A549 (cell line): ENCODE results near the gene GIMAP1. TPM values are rescaled to one million over a fixed set of nuclear protein-coding genes. Genes with fewer than 3 reads are reported as not detected.

Source experiments
- ATAC-seq, 2 experiments: fragments of 200-7000 bp in 1 of 2; fragments of >200 bp in 1 of 2; cut with Nextera tagmentation in 1 of 2; cut with Tn5 transposase in 1 of 2; 3 replicates each; pipeline versions ENCODE4 v1.8.0 to v1.9.1; 2018 to 2020; ENCODE audit warnings: mild to moderate bottlenecking in 1 of 2, moderate library complexity in 1 of 2
- CTCF ChIA-PET: fragments of 300-600 bp; sonication (Branson Sonifier 250); formaldehyde crosslinking; extraction: SDS; loops from one replicate; lab custom pipeline; 2021; ENCODE audit warnings: antibody characterized with exemption, inconsistent platforms; lab: Yijun Ruan, JAX
- POLR2A ChIA-PET: fragments of 350-600 bp; formaldehyde crosslinking; extraction: SDS; loops from one replicate; lab custom pipeline; 2021; ENCODE audit warnings: antibody characterized with exemption, inconsistent platforms; lab: Yijun Ruan, JAX
- DNase-seq, 2 experiments: peaks; one replicate each; pipeline versions ENCODE4 v3.0.0 to v3.0.0-alpha.2; 2011 to 2016; ENCODE audit warnings: low read depth in 1 of 2, low spot score in 1 of 2
- FAIRE-seq: peaks from 2 replicates; lab custom pipeline; 2011; peaks lifted over from hg19 to GRCh38; lab: Jason Lieb, UNC
- H3K27ac ChIP-seq, 2 experiments: fragments of >200 bp; sonication (Bioruptor Twin); formaldehyde crosslinking; 3 replicates each; pipeline ENCODE4 v1.5.1; 2016 to 2017
- H3K4me1 ChIP-seq: fragments of >200 bp; sonication (Bioruptor Twin); formaldehyde crosslinking; 3 replicates; pipeline ENCODE4 v1.6.1; 2016
- H3K4me2 ChIP-seq: fragments of >200 bp; sonication (Bioruptor Twin); formaldehyde crosslinking; 3 replicates; pipeline ENCODE4 v1.6.1; 2016
- H3K4me3 ChIP-seq: fragments of >200 bp; sonication (Bioruptor Twin); formaldehyde crosslinking; 3 replicates; pipeline ENCODE4 v1.5.1; 2016
- H3K9me3 ChIP-seq: fragments of >200 bp; sonication (Bioruptor Twin); formaldehyde crosslinking; 3 replicates; pipeline ENCODE4 v1.6.1; 2016
- CHD2 ChIP-seq: fragments of 150-350 bp; IDR thresholded peaks from 2 replicates; pipeline ENCODE4 v1.6.1; 2014; ENCODE audit warnings: low read length; ENCODE audit not compliant: partially characterized antibody
- EHMT2 ChIP-seq: fragments of 200-600 bp; sonication (generic); IDR thresholded peaks from 2 replicates; pipeline ENCODE4 v1.6.1; 2016; ENCODE audit warnings: antibody characterized with exemption, low read depth, mild to moderate bottlenecking, moderate library complexity
- HEYL ChIP-seq: fragments of 250-450 bp; sonication (Bioruptor Pico); IDR thresholded peaks from 2 replicates; pipeline ENCODE4 v1.8.0; 2021; ENCODE audit warnings: mild to moderate bottlenecking, moderate library complexity
- HOXA7 ChIP-seq: fragments of 250-450 bp; sonication (Bioruptor Pico); IDR thresholded peaks from 2 replicates; pipeline ENCODE4 v1.5.0; 2020; ENCODE audit warnings: mild to moderate bottlenecking, moderate library complexity
- HOXB5 ChIP-seq: fragments of 250-450 bp; sonication (Bioruptor Pico); IDR thresholded peaks from 2 replicates; pipeline ENCODE4 v1.5.0; 2020; ENCODE audit warnings: mild to moderate bottlenecking, moderate library complexity
- KDM5A ChIP-seq: fragments of 200-600 bp; sonication (generic); IDR thresholded peaks from 2 replicates; pipeline ENCODE4 v1.6.1; 2016; ENCODE audit warnings: antibody characterized with exemption, mild to moderate bottlenecking
- MAZ ChIP-seq: fragments of 150-350 bp; IDR thresholded peaks from 2 replicates; pipeline ENCODE4 v1.6.1; 2014; ENCODE audit warnings: antibody characterized with exemption, low read depth, low read length, borderline replicate concordance
- MYC ChIP-seq: IDR thresholded peaks from 2 replicates; pipeline ENCODE4 v1.6.1; 2012; ENCODE audit warnings: mild to moderate bottlenecking, inconsistent platforms, low read length, improper control_type of control experiment, borderline replicate concordance
- NR3C1 ChIP-seq: fragments of >200 bp; sonication (Bioruptor Twin); formaldehyde crosslinking; IDR thresholded peaks from 3 replicates; pipeline ENCODE4 v1.6.1; 2017
- POLR2A ChIP-seq: IDR thresholded peaks from 2 replicates; pipeline ENCODE4 v1.6.1; 2012; ENCODE audit warnings: mild to moderate bottlenecking, low read length
- POLR2AphosphoS2 ChIP-seq: conservative IDR thresholded peaks from 2 replicates; pipeline ENCODE4 v1.6.1; 2012; ENCODE audit warnings: low read length, improper control_type of control experiment, inconsistent platforms
- RAD21 ChIP-seq, 2 experiments: fragments of >200 bp in 1 of 2; sonication (Bioruptor Twin) in 1 of 2; formaldehyde crosslinking in 1 of 2; IDR thresholded peaks in 1 of 2; conservative IDR thresholded peaks in 1 of 2; 2 replicates in 1 of 2; 3 replicates in 1 of 2; pipeline ENCODE4 v1.6.1; 2012 to 2018; ENCODE audit warnings: inconsistent platforms in 1 of 2
- RARB ChIP-seq: fragments of 250-450 bp; sonication (Bioruptor Pico); IDR thresholded peaks from 2 replicates; pipeline ENCODE4 v1.8.0; 2021; ENCODE audit warnings: mild to moderate bottlenecking, moderate library complexity
- RNF2 ChIP-seq: fragments of 200-600 bp; sonication (generic); IDR thresholded peaks from 2 replicates; pipeline ENCODE4 v1.6.1; 2016; ENCODE audit warnings: low read depth, mild to moderate bottlenecking, antibody characterized with exemption, moderate library complexity, borderline replicate concordance
- TP53 ChIP-seq: fragments of 250-450 bp; sonication (Bioruptor Pico); IDR thresholded peaks from 2 replicates; pipeline ENCODE4 v1.5.0; 2021; ENCODE audit warnings: mild to moderate bottlenecking, moderate library complexity
- ZC3H11A ChIP-seq: fragments of 450-650 bp; IDR thresholded peaks from 2 replicates; pipeline ENCODE4 v1.6.1; 2014; ENCODE audit warnings: antibody characterized with exemption, mild to moderate bottlenecking
- ZNF302 ChIP-seq: fragments of 250-450 bp; sonication (Bioruptor Pico); IDR thresholded peaks from 2 replicates; pipeline ENCODE4 v1.9.0; 2021; ENCODE audit warnings: inconsistent platforms, mild to moderate bottlenecking, moderate library complexity
- ZSCAN20 ChIP-seq: fragments of 250-450 bp; sonication (Bioruptor Pico); IDR thresholded peaks from 2 replicates; pipeline ENCODE4 v1.8.0; 2022; ENCODE audit warnings: mild to moderate bottlenecking, moderate library complexity
- WGBS: methylation state at CpG from one replicate; pipeline ENCODE4 v1.1.6; 2017; ENCODE audit errors: missing lambda C conversion rate; 5-methylcytosine and 5-hydroxymethylcytosine counted together
- polyA plus RNA-seq, 4 experiments: library from polyadenylated mRNA; depleted of rRNA in 3 of 4; stranded (reverse); fragments of >200 nt; fragmentation: RNase III in 1 of 4; extraction: RNeasy Plus Mini Kit Qiagen cat#74134 plus additional on column Dnase treatment in 1 of 4; gene quantifications; 2 replicates in 3 of 4; 3 replicates in 1 of 4; pipeline ENCODE4 v1.2.3, GENCODE V29; 2011 to 2017
- TF ChIP-seq, protein P1 (sequence below): IDR thresholded peaks from 2 replicates; pipeline ENCODE4 v1.6.1; 2012
- TF ChIP-seq, protein P2 (sequence below): fragments of >200 bp; sonication (Bioruptor Twin); formaldehyde crosslinking; IDR thresholded peaks from 3 replicates; pipeline ENCODE4 v1.6.1; 2016
- TF ChIP-seq, protein P3 (sequence below): fragments of 250-450 bp; sonication (Bioruptor Pico); IDR thresholded peaks from 2 replicates; pipeline ENCODE4 v1.5.0; 2021; ENCODE audit warnings: mild to moderate bottlenecking, moderate library complexity, borderline replicate concordance
- TF ChIP-seq, protein P4 (sequence below): fragments of 150-350 bp; IDR thresholded peaks from 2 replicates; pipeline ENCODE4 v1.6.1; 2014; ENCODE audit warnings: low read depth, mild to moderate bottlenecking, low read length

The GIMAP1 gene
- polyA plus RNA-seq, 2 of the 4 experiments (the other 2 are of a cell fraction): not detected

DNA sequence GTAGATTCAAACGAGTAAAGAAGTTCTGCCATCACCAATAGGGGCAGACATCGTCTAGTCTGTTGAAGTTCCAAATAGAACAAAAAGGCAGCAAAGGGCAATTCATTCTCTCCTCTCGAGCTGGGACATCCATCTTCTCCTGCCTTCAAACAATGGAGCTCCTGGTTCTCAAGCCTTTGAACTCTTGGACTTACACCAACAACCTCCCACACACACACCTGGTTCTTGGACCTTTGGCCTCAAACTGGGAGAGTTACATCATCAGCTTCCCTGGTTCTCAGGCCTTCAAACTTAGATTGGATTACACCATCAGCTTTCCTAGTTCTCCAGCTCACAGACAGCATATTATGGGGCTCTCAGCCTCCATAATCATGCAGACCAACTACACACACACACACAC lies 11.0 kb downstream of the GIMAP1 start:
- Histone ChIP-seq H3K4me2 (no peak overlapping the region), H3K4me3 (no peak overlapping the region), H3K27ac (no peak overlapping the region), H3K9me3 (no peaks in the 10 kb centered on the region; the same call in 2 of the 3 replicates), H3K4me1 (no peaks in the 10 kb centered on the region)
- ATAC-seq (no peak), FAIRE-seq (no peak), DNase-seq (no peak)
- 13% methylated on average over 3 of the region's 3 CpGs for WGBS
- ChIA-PET POLR2A (no interaction called here), CTCF (no interaction called here)
- TF ChIP-seq RARB (CRISPR knock-in tag): no peak
- TF ChIP-seq KDM5A: no peak
- no peak for TF ChIP-seq HOXB5 (CRISPR knock-in tag)
- no peak for TF ChIP-seq MAZ
- no peak for TF ChIP-seq ZNF302 (CRISPR knock-in tag)

DNA sequence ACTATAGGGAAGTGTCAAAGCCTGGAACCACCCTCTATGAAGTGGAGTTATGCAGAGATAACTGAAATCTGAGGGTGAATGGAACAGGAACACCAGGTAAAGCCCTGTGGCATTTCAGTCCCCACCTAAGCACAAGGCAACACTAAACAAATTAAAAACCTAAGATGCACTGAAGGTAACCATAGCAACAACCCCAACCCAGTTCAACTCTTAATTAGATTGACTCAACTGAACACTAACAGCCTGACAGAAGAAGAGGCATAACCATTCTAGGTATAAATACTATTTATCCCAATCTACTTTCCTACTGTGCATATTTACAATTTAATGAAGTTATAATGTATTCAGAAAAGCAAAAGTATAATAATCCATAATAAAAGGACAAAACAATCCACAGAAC lies 11.6 kb downstream of the GIMAP1 start:
- ChIA-PET POLR2A (no interaction called here), CTCF (no interaction called here)
- no peak overlapping the region for H3K4me3 ChIP-seq
- DNase-seq (no peak), ATAC-seq (no peak), FAIRE-seq (no peak)
- no peak overlapping the region for H3K4me2 ChIP-seq
- no peak overlapping the region for H3K27ac ChIP-seq
- H3K9me3 ChIP-seq: no peaks in the 10 kb centered on the region; the same call in 2 of the 3 replicates
- H3K4me1 ChIP-seq: no peaks in the 10 kb centered on the region
- TF ChIP-seq, protein P1, sequence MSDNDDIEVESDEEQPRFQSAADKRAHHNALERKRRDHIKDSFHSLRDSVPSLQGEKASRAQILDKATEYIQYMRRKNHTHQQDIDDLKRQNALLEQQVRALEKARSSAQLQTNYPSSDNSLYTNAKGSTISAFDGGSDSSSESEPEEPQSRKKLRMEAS: no peak
- no peak for TF ChIP-seq RAD21 (conservative IDR thresholded peaks at IDR 0.05 in 1 of 2, IDR thresholded peaks at IDR 0.05 in 1 of 2)
- TF ChIP-seq CHD2: no peak
- no peak for TF ChIP-seq EHMT2
- no peak for TF ChIP-seq HEYL (CRISPR knock-in tag)
- TF ChIP-seq TP53: no peak
- TF ChIP-seq MAZ: no peak
- no peak for TF ChIP-seq ZC3H11A
- no peak for TF ChIP-seq ZSCAN20 (CRISPR knock-in tag)
- TF ChIP-seq, all 56 proteins: peak for 0

DNA sequence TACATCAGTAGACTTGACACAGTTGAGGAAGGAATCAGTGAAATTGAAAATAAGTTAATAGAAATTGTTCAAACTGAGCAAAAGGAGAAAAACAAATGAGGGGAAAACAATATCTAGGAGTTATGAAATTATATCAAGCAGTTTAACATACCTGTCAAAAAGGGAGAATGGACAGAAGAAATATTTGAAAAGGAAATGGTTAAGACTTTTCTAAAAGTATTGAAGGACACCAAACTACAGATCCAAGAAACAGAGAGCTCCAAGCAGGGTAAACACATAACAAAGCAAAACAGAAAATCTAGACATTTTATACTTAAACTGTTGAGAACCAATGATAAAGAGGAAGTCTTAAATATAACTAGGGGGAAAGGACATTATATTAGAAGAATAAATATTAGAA lies 12.2 kb downstream of the GIMAP1 start:
- Histone ChIP-seq H3K4me1 (no peaks in the 10 kb centered on the region), H3K4me3 (no peak overlapping the region), H3K9me3 (no peaks in the 10 kb centered on the region; the same call in 2 of the 3 replicates), H3K4me2 (no peak overlapping the region), H3K27ac (no peak overlapping the region)
- DNase-seq (no peak), ATAC-seq (no peak), FAIRE-seq (no peak)
- ChIA-PET CTCF (no interaction called here), POLR2A (no interaction called here)
- no peak for TF ChIP-seq NR3C1
- TF ChIP-seq MYC: no peak
- TF ChIP-seq HOXA7 (CRISPR knock-in tag): no peak
- TF ChIP-seq, protein P2, sequence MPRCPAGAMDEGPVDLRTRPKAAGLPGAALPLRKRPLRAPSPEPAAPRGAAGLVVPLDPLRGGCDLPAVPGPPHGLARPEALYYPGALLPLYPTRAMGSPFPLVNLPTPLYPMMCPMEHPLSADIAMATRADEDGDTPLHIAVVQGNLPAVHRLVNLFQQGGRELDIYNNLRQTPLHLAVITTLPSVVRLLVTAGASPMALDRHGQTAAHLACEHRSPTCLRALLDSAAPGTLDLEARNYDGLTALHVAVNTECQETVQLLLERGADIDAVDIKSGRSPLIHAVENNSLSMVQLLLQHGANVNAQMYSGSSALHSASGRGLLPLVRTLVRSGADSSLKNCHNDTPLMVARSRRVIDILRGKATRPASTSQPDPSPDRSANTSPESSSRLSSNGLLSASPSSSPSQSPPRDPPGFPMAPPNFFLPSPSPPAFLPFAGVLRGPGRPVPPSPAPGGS: no peak
- TF ChIP-seq, all 56 proteins: peak for 0

DNA sequence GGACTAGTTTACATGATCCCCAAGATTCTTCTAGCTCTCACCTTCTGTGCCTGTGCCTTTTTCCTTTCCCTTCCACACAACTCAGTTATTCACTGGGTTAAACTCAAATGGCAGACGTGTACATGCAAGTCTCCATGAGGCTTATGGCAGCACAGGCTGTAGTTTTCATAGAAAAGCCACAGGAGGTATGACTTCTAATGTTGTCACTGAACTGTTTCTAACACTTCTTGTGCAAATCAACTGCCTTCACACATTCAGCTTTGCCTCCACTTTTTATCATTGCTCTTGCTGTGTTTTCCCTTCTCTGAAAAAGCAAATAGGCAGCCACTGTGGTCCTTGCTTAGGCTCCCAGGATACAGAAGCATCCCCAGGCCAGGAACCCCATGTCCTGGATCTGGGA lies 15.5 kb downstream of the GIMAP1 start:
- ChIA-PET POLR2A (no interaction called here), CTCF (interaction anchor here (1.0 kb wide), 1 partner anchor 10 kb away, joined by 3 read pairs; no protein-coding TSS in a partner anchor)
- H3K4me1 ChIP-seq: no peaks in the 10 kb centered on the region
- H3K27ac ChIP-seq: no peak overlapping the region
- no peak overlapping the region for H3K4me3 ChIP-seq
- ATAC-seq (no peak), FAIRE-seq (no peak), DNase-seq (no peak)
- H3K4me2 ChIP-seq: no peak overlapping the region
- TF ChIP-seq CHD2 (no peak), POLR2A (no peak), HOXA7 (CRISPR knock-in tag) (no peak), POLR2AphosphoS2 (no peak), EHMT2 (no peak), HEYL (CRISPR knock-in tag) (no peak), RNF2 (no peak), RARB (CRISPR knock-in tag) (no peak)
- TF ChIP-seq, protein P3, sequence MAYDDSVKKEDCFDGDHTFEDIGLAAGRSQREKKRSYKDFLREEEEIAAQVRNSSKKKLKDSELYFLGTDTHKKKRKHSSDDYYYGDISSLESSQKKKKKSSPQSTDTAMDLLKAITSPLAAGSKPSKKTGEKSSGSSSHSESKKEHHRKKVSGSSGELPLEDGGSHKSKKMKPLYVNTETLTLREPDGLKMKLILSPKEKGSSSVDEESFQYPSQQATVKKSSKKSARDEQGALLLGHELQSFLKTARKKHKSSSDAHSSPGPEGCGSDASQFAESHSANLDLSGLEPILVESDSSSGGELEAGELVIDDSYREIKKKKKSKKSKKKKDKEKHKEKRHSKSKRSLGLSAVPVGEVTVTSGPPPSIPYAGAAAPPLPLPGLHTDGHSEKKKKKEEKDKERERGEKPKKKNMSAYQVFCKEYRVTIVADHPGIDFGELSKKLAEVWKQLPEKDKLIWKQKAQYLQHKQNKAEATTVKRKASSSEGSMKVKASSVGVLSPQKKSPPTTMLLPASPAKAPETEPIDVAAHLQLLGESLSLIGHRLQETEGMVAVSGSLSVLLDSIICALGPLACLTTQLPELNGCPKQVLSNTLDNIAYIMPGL (CRISPR knock-in tag): no peak
- TF ChIP-seq, protein P4, sequence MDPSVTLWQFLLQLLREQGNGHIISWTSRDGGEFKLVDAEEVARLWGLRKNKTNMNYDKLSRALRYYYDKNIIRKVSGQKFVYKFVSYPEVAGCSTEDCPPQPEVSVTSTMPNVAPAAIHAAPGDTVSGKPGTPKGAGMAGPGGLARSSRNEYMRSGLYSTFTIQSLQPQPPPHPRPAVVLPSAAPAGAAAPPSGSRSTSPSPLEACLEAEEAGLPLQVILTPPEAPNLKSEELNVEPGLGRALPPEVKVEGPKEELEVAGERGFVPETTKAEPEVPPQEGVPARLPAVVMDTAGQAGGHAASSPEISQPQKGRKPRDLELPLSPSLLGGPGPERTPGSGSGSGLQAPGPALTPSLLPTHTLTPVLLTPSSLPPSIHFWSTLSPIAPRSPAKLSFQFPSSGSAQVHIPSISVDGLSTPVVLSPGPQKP: no peak
- TF ChIP-seq, all 56 proteins: peak for 0
- no peaks in the 10 kb centered on the region; the same call in 2 of the 3 replicates for H3K9me3 ChIP-seq
- WGBS: 4% methylated on average over 1 of the region's 1 CpG
